Loucy (cell line): ENCODE data around the gene DNAJB8.

Experiments used
- H2AFZ ChIP-seq: fragments of 200-600 bp; sonication (generic); 2 replicates; pipeline ENCODE4 v1.6.0; 2016; ENCODE audit warnings: antibody characterized with exemption, mild to moderate bottlenecking, low read length, moderate library complexity
- H3F3A ChIP-seq: fragments of 200-600 bp; 2 replicates; pipeline ENCODE4 v1.6.0; 2016; ENCODE audit warnings: antibody characterized with exemption, low read depth, mild to moderate bottlenecking
- H3K27me3 ChIP-seq: fragments of 200-600 bp; sonication (generic); 2 replicates; pipeline ENCODE4 v1.6.1; 2014; ENCODE audit warnings: low read length, mild to moderate bottlenecking; ENCODE audit not compliant: insufficient read depth, poor library complexity, severe bottlenecking
- H3K36me3 ChIP-seq: fragments of 200-600 bp; sonication (generic); 2 replicates; pipeline ENCODE4 v1.6.1; 2016; ENCODE audit warnings: low read length; ENCODE audit not compliant: insufficient read depth
- H3K4me1 ChIP-seq: fragments of 200-600 bp; sonication (generic); 2 replicates; pipeline ENCODE4 v1.5.1; 2014; ENCODE audit warnings: low read length, mild to moderate bottlenecking; ENCODE audit not compliant: insufficient read depth, poor library complexity, severe bottlenecking
- H3K4me2 ChIP-seq: fragments of 200-600 bp; sonication (generic); 2 replicates; pipeline ENCODE4 v1.6.0; 2014; ENCODE audit warnings: antibody characterized with exemption, low read length, low read depth, mild to moderate bottlenecking; ENCODE audit not compliant: poor library complexity, severe bottlenecking
- H3K4me3 ChIP-seq: fragments of 200-600 bp; sonication (generic); 2 replicates; pipeline ENCODE4 v1.5.1; 2014; ENCODE audit warnings: low read length, mild to moderate bottlenecking, mixed read lengths; ENCODE audit not compliant: poor library complexity, severe bottlenecking
- H3K79me2 ChIP-seq: fragments of 200-600 bp; sonication (generic); 2 replicates; pipeline ENCODE4 v1.6.1; 2014; ENCODE audit warnings: low read length; ENCODE audit not compliant: insufficient read depth
- H3K9ac ChIP-seq: fragments of 200-600 bp; sonication (generic); 2 replicates; pipeline ENCODE4 v1.6.0; 2014; ENCODE audit warnings: mild to moderate bottlenecking, low read depth, low read length, moderate library complexity; ENCODE audit not compliant: poor library complexity, severe bottlenecking
- H3K9me2 ChIP-seq: fragments of 200-600 bp; sonication (generic); replicated peaks from 2 replicates; pipeline ENCODE4 v1.6.1; 2016; ENCODE audit warnings: low read depth, low read length, mixed read lengths
- H3K9me3 ChIP-seq: fragments of 200-600 bp; sonication (generic); 2 replicates; pipeline ENCODE4 v1.6.1; 2014; ENCODE audit warnings: mild to moderate bottlenecking, antibody characterized with exemption, low read length, low read depth; ENCODE audit not compliant: insufficient read depth
- H4K20me1 ChIP-seq: fragments of 200-600 bp; sonication (generic); 2 replicates; pipeline ENCODE4 v1.6.0; 2014; ENCODE audit warnings: antibody characterized with exemption, low read length, mild to moderate bottlenecking; ENCODE audit not compliant: insufficient read depth, poor library complexity, severe bottlenecking
- CTCF ChIP-seq: fragments of 200-600 bp; sonication (generic); conservative IDR thresholded peaks from 2 replicates; pipeline ENCODE4 v1.5.1; 2014; ENCODE audit warnings: mild to moderate bottlenecking, antibody characterized with exemption, low read length
- EZH2phosphoT487 ChIP-seq: fragments of 200-600 bp; IDR thresholded peaks from 2 replicates; pipeline ENCODE4 v1.6.1; 2018; ENCODE audit warnings: antibody characterized with exemption, mild to moderate bottlenecking, moderate library complexity, borderline replicate concordance

The DNAJB8 gene

DNA sequence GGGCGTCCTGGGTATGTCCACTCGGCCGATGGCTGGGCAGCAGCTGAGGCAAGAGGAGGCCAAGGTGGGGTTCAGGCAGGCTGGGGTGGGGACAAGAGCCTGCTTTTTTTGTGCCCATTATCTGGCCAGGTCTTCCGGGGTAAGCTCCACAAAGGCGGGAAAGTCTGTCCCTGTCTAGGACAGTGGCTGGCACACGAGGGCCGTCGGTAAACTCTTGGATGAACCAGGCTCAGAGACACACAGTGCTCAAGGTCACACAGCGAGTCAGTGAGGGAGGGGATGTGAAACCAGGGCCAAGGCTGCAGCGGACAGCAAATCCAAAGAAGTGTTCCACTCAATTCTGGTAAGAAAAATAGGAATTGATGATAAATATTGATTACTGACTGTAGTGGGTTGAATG, 2.9 kb downstream of the DNAJB8 start:
- H3K79me2 ChIP-seq: no peaks in the 10 kb centered on the region
- no peaks in the 10 kb centered on the region for H4K20me1 ChIP-seq
- H3K4me1 ChIP-seq: peaks cover 5% of the 10 kb centered on the region
- no peaks in the 10 kb centered on the region for H3K27me3 ChIP-seq
- H2AFZ ChIP-seq: no peak overlapping the region
- no peak overlapping the region for H3K4me2 ChIP-seq
- H3K9me2 ChIP-seq: no peaks in the 10 kb centered on the region
- no peaks in the 10 kb centered on the region for H3K9me3 ChIP-seq
- H3K9ac ChIP-seq: no peak overlapping the region
- H3F3A ChIP-seq: no peaks in the 10 kb centered on the region
- TF ChIP-seq EZH2phosphoT487 (no peak), CTCF (no peak)
- no peaks in the 10 kb centered on the region for H3K36me3 ChIP-seq
- no peak overlapping the region for H3K4me3 ChIP-seq

- TF ChIP-seq EZH2phosphoT487 (no peak), CTCF (no peak)
Measured at GRCh38 chr3:128463354-128463753, 3.3 kb downstream of the DNAJB8 start.

DNA sequence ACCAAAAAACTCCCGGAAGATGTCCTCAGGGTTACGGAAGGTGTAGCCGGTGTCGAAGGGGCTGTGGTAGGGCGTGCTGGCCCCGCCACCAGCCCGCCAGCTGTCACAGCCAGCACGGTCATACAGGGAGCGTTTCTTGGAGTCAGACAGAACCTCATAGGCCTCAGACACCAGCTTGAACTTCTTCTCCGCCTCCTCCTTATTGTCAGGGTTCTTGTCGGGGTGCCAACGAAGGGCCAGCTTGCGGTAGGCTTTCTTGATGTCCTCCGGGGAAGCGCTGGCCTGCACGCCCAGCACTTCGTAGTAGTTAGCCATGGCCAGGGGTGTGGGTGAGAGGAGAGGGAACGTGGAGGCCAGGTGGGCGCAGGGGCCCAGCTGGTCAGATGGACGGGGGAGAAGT, 3.8 kb downstream of the DNAJB8 start:
- H3K9me2 ChIP-seq: no peaks in the 10 kb centered on the region
- H2AFZ ChIP-seq: no peak overlapping the region
- H3K4me1 ChIP-seq: peaks cover 5% of the 10 kb centered on the region
- H3K79me2 ChIP-seq: no peaks in the 10 kb centered on the region
- no peaks in the 10 kb centered on the region for H3K36me3 ChIP-seq
- no peak overlapping the region for H3K4me2 ChIP-seq
- no peaks in the 10 kb centered on the region for H3F3A ChIP-seq
- H3K9ac ChIP-seq: no peak overlapping the region
- TF ChIP-seq EZH2phosphoT487 (no peak), CTCF (no peak)
- no peaks in the 10 kb centered on the region for H4K20me1 ChIP-seq
- no peaks in the 10 kb centered on the region for H3K27me3 ChIP-seq
- H3K9me3 ChIP-seq: no peaks in the 10 kb centered on the region
- H3K4me3 ChIP-seq: no peak overlapping the region

More at GRCh38 chr3:128463354-128463753, 3.3 kb downstream of the DNAJB8 start:
- Histone ChIP-seq H2AFZ (no peak overlapping the region), H3K9me2 (no peaks in the 10 kb centered on the region), H3K4me1 (peaks cover 5% of the 10 kb centered on the region), H3K27me3 (no peaks in the 10 kb centered on the region), H4K20me1 (no peaks in the 10 kb centered on the region), H3K9me3 (no peaks in the 10 kb centered on the region), H3K9ac (no peak overlapping the region), H3K79me2 (no peaks in the 10 kb centered on the region), H3F3A (no peaks in the 10 kb centered on the region), H3K4me3 (no peak overlapping the region), H3K36me3 (no peaks in the 10 kb centered on the region), H3K4me2 (no peak overlapping the region)
